ENCODE measurements around the gene AGMO.
A peak's percentile ranks its signal among the peaks of the same experiment; 100 is the strongest.

The AGMO gene

GRCh38 chr7:15332956-15333355, 228.9 kb downstream of the AGMO start:
- FAIRE-seq (no peak), DNase-seq (ENCODE audit: insufficient read length, low spot score) (no peak)
- TF ChIP-seq CTCF (IDR thresholded peaks at IDR 0.05; ENCODE audit: insufficient read depth, missing control alignments) = no peak

- no peak for TF ChIP-seq CTCF (IDR thresholded peaks at IDR 0.05; ENCODE audit: insufficient read depth, missing control alignments)
- no peak for FAIRE-seq
- DNase-seq (ENCODE audit: insufficient read length, low spot score) = no peak
Measured at GRCh38 chr7:15330943-15331342, 230.9 kb downstream of the AGMO start.

DNA sequence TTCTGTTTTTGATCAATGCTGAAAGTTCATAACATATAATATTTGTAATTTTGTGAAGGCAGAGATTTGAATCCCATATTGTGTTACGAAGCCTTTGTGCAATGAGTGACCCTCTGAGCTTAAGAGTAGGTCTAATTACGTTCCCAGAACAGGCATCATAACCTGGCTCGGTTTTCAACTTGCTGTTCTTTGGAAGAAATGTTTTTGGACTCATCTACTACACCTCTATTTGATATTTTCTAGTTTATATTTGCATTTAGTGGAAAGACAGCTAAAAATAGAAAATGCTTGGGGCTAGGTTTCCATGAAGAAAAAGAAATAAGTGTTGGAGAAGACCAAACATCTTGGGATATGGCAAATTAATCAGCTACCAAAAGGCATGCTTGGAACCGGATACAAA, 234.8 kb downstream of the AGMO start:
- no peak for TF ChIP-seq CTCF (IDR thresholded peaks at IDR 0.05; ENCODE audit: insufficient read depth, missing control alignments)
- DNase-seq (ENCODE audit: insufficient read length, low spot score) = no peak
- no peak for FAIRE-seq

- peak; percentile 59 for TF ChIP-seq CTCF (IDR thresholded peaks at IDR 0.05; ENCODE audit: insufficient read depth, missing control alignments)
- DNase-seq (ENCODE audit: insufficient read length, low spot score) = no peak
- FAIRE-seq = peak; percentile 85
Measured at GRCh38 chr7:15326044-15326644, 235.7 kb downstream of the AGMO start.

GRCh38 chr7:15323550-15323949, 238.3 kb downstream of the AGMO start:
- DNase-seq (ENCODE audit: insufficient read length, low spot score) (no peak), FAIRE-seq (no peak)
- no peak for TF ChIP-seq CTCF (IDR thresholded peaks at IDR 0.05; ENCODE audit: insufficient read depth, missing control alignments)

DNA sequence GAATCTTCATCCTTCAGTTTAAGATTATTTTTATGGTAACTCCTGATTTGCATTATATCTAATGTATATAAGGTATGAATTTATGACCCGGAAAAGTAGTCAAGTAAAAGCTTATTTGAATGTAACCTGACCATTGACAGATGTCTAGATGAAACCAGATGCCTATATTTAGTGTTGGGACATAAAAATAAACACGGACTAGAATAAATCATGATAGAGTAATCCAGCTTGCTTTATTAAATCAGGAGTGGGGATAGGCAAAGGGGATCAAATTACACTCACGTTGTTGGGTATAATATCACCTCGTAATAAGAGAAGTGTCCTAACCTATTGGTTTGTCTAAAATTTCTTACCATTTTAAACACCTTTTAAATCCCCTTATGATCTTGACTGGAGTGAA, 244.6 kb downstream of the AGMO start:
- DNase-seq (ENCODE audit: insufficient read length, low spot score) (no peak), FAIRE-seq (no peak)
- no peak for TF ChIP-seq CTCF (IDR thresholded peaks at IDR 0.05; ENCODE audit: insufficient read depth, missing control alignments)

GRCh38 chr7:15315678-15316077, 246.1 kb downstream of the AGMO start:
- DNase-seq (ENCODE audit: insufficient read length, low spot score) (no peak), FAIRE-seq (no peak)
- no peak for TF ChIP-seq CTCF (IDR thresholded peaks at IDR 0.05; ENCODE audit: insufficient read depth, missing control alignments)

Measured in D721Med (cell line).